ENCODE data around the gene TUT1.

TUT1 gene

DNA sequence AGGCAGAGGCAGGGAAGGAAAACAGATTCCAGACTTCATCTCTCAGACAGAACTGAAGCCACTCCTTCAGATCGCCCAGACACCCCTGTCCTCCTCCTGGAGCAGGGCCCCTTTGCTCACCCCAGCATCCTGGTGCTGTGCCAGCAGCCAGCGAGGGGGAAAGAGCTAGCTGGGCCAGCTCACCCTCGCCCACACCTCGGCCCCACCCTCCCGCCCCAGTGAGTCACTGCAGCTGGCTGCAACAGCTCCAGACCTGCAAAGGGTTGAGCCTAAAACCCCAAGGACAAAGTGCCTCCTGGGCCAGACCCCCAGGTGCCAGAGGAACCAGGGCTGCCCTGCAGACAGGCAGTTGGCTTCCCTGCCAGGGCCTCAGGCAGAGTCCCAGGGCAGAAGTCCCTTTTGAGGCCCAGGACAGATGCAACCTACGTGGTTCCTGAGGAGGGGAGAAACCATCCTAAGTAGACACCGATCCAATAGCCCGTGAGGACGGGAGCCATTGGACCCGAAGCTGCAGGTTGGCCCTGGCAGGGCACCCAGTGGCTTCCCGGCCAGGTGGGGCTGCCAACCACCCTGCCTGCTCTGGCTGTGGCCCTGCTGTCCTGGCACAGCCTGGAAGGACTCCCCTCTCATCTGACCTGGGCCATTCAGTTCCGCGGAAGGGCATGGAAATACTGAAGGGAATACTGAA lies 51.9 kb downstream of the TUT1 start:
- no peak for DNase-seq

DNA sequence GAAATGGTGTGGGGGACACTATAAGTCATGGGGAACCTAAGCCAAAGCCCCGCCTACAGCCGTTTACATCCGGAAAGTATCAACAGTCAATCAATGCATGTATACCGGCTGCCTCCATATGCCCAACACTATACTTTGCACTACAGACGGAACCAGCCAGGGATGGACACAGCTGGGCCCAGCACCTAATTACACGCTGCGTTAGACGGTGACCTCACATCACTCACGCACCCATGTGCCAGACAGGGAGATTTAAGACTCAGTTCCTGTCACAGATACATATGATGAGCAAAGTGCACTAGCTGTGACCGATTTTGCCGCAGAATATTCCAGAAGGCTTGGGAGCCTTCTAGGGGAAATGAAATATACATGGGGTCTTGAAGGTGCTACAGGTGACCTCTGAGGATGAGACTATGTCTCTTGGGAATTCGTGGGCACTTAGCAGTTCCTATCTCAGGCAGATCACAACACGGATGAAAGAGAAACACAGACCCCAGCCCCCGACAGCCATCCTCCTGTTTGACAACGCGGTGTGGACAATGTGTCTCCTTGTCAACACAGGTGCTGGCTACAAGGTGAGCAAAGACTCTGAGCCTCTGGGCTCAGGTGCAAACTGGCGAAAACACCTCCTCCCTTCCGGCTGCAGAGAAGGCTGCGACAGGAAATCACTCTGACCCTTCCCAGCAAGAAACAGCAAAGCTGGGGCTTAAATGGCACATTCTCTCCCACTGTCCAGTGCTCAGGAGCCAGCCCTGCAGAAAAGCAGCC lies 52.7 kb downstream of the TUT1 start:
- no peak for DNase-seq

DNA sequence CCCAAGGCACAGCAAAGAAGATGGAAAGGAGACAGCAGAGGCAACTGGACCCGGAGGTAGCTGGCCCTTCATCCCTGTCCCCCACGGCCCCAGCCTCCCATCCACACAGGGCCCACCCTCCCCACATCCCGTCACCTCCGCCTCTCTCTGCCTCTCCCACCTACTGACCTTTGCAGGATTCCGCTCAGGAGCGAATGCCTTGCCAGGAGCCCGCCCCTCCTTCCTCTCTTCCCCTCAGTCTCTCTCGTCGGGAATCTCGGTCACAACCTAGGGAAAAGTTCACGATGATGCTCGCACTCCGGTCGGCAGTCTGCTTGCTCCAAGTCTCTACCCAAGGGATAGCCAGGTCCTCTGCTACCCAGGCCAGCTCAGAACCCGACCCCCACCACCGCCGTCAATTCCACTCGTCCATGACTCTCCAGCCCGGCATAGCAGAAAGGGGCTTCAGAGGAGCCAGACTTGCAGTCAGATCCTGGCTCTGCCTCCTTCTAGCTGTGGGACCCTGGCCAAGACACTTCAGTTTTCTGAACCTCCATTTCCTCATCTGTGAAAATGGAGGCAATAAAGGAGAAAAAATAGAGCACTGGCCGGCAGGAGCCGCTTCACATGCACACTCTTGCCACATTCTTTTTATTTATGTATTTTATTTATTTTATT lies 54.9 kb downstream of the TUT1 start:
- DNase-seq = no peak

DNA sequence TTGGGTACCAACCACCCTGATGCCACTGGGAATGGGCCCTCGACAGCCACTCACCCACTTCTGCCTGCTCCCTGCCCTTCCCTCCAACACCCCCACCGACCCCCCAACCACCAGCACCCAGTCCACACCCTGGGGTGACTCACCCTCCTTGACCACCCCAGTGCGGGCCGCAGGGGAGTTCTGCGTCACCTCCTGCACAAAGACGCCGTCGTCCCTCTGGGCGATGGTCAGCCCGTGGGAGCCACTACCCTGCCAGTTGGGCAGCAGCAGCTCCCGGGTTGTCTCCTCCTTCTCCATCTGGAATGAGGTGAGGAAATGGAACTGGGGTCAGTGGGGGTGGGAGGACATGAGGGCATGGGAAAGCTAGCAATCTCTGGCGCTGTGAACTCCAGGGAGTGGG lies 55.5 kb downstream of the TUT1 start:
- no peak for DNase-seq

DNA sequence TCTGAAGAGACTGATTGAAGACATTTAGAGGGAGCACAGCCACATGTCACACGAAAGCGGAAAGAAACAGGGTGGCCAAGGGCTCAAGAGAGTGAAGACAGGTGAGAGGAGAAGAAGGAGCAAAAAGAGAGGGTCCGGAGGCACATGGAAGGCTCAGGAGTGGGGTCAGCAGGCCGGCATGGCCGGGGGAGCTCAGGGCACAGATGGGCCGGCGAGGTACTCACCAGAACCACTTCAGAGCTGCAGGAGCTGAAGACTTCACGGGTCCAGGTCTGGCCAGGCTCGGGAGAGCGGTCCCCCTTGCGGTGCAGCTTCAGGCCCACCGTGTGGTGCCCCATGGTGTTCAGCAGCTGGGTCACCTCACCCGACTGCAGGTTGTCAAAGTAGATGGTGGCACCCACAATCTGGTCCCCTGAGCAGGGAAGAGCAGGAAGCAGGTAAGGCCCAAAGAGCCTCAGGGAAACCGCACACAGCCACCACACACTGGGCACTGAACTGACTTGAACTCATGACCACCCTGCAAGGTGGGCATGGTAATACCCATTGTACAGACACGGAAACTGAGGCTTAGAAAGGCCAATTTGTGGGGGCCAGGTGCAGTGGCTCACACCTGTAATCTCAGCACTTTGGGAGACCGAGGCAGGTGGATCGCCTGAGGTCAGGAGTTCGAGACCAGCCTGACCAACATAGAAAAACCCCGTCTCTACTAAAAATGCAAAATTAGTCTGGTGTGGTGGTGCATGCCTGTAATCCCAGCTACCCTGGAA lies 56.4 kb downstream of the TUT1 start:
- DNase-seq = no peak

DNA sequence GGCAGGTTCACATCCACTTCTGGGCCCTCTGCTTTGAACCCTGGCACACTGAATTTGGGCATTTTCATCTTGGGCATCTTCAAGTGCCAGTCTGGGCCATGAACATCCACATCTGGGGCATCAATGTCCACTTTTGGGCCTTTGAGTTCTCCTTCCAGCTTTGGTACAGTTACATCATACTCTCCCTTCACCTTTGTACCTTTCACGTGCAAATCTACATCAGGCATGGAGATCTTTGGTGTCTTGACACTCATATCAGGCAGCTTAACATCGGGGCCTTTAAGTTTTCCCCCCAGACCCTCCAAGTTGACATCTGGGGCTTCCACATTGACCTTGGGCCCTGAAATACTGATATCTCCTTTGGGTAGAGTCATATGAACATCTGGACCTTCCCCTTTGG lies 59.2 kb downstream of the TUT1 start:
- DNase-seq = no peak

All from hippocampal formation (tissue), 2 donors.